ENCODE measurements around the gene PTPRG.

DNA sequence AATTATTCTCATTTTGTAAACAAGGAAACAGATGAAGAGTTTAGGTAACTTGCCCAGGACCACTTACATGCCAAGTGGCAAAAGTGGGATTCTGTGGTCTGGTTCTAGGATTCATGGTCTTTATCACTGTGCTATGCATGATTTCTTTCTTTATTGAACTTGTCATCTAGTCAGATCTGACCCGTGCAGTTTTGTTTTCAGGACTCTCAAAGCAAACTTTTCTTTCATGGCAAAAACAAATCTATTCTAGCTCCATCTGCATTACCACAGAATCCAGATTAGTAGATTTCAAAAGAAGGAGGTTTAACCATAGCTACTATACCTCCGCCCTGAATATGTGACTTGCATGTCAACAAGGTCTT, 404.4 kb downstream of the PTPRG start:
- TF ChIP-seq EZH2phosphoT487 (IDR thresholded peaks at IDR 0.05; ENCODE audit: insufficient read depth, low read depth) (no peak), EZH2 (IDR thresholded peaks at IDR 0.05; ENCODE audit: insufficient read depth, poor library complexity, severe bottlenecking) (no peak)

Data from GM23248 (cell line).